HG03196 (cell line): ENCODE data around the gene TLR2.

Experiments
- ATAC-seq: cut with Tn5 transposase; IDR thresholded peaks from one replicate; pipeline ENCODE4 v1.9.1; 2021; ENCODE audit not compliant: unreplicated experiment

TLR2 gene

DNA sequence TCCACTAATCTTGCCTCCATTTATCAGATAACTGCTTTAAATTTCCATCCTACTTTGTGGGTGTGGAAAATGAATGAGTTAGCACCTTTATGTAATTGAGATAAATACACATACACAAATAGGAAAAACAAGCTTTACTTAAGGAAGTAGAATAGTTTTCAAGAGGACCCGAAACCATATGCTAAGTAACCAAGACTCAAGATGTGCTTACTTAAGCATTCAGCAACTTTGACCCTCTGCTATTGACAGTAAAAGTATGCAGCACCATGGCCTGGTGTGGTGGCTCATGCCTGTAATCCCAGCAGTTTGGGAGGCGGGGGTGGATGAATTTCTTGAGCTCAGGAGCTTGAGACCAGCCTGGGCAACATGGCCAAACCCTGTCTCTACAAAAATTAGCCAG lies 45.8 kb downstream of the TLR2 start:
- no peak for ATAC-seq

DNA sequence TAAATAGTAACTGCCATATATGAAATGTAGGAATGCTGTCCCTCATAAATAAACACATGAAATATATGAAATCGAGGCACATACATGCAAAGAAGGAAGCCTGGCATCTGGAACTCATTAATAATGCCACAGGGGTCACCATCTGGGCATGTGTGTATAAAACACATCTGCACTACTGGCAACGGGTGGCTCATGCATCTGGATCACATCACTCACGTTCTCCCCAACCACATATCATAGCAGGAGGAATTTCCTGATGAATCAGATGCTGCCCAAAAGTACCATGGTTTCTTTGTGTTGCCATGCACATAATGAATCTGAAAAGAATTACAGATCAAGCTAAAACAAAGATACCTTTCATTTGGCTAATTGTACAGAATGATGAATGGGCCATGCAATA lies 47.2 kb downstream of the TLR2 start:
- ATAC-seq = no peak

GRCh38 chr4:153733751-153734448 lies 49.8 kb downstream of the TLR2 start:
- peak; percentile 73 for ATAC-seq

GRCh38 chr4:153735906-153736461 lies 51.9 kb downstream of the TLR2 start:
- ATAC-seq = no peak

DNA sequence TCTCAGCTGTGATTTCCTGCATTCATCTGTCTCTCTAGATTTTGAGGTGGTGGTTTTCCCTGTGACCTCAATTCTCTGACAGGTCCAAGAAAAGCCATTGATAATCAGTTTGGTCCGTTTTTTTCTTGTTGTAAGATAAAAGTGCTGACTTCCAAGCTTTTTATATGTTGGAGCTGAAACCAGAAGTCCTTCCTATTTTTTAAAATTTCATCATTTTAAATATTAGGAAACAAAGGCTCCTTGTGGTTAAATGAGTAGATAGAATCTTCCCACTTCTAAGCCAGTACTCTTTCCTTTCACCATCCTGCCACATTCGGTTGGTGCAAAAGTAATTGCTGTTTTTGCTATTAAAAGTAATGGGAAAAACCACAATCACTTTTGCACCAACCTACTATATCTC lies 57.5 kb downstream of the TLR2 start:
- ATAC-seq = no peak

GRCh38 chr4:153745651-153746050 lies 61.6 kb downstream of the TLR2 start:
- no peak for ATAC-seq

- ATAC-seq = no peak
Measured at GRCh38 chr4:153747406-153747955, 63.4 kb downstream of the TLR2 start.

DNA sequence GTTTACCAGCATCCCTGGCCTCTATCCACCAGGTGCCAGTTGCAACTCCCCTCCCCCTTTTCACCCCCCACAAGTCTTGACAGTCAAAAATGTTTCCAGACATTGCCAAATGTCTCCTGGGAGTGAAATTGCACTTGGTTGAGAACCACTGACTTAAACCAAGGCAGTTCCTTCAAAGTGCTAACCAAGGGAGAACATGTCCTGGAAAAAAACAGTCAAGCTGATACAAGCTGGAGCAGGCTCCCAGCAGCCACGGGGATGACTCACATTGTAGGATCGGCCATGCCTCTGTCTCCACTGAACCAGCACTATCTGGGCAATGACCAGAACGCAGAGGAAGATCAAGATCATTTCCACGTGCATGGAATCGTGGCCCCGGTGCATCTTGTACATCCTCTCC lies 64.3 kb downstream of the TLR2 start:
- ATAC-seq = no peak

- peak; percentile 63 for ATAC-seq
Measured at GRCh38 chr4:153750197-153750817, 66.2 kb downstream of the TLR2 start.

DNA sequence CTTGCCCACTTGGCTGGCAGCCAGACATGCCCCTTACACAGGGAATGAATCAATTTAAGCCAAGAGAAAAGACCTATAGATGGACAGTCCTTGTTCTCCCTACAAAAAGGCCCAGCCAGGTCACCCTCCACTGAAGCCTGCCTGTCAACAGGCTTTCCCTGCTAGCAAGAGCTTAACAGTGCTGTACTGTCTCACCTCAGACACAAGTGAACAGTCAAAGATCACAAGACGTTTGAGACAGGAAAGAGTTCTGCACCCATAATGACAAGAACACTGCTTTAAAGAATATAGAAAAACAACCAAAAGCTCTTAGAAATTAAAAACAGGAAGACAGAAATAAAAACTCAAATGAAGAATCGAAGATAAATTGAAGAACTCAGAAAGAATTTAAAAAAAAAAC lies 71.1 kb downstream of the TLR2 start:
- ATAC-seq = no peak
